DND-41 (cell line): Measurements from ENCODE around the gene PMCH.

Experiments
- ATAC-seq: fragments of 200-7000 bp; cut with Tn5 transposase; 3 replicates; pipeline ENCODE4 v1.9.1; 2021; ENCODE audit warnings: low read depth; ENCODE audit not compliant: insufficient read depth
- DNase-seq: peaks from one replicate; pipeline ENCODE4 v3.0.0-alpha.2; 2020
- H2AFZ ChIP-seq: 2 replicates; pipeline ENCODE4 v1.6.0; 2012; ENCODE audit warnings: low read depth, low read length
- H3K27ac ChIP-seq: 2 replicates; pipeline ENCODE4 v1.5.1; 2012; ENCODE audit warnings: low read length, inconsistent platforms
- H3K27me3 ChIP-seq: fragments of 200-600 bp; sonication (generic); 2 replicates; pipeline ENCODE4 v1.6.0; 2012; ENCODE audit warnings: low read length, mild to moderate bottlenecking, inconsistent platforms; ENCODE audit not compliant: insufficient read depth, poor library complexity
- H3K36me3 ChIP-seq: 2 replicates; pipeline ENCODE4 v1.5.1; 2012; ENCODE audit warnings: low read length, inconsistent platforms; ENCODE audit not compliant: insufficient read depth
- H3K4me1 ChIP-seq: 2 replicates; pipeline ENCODE4 v1.5.1; 2012; ENCODE audit warnings: mild to moderate bottlenecking, low read length; ENCODE audit not compliant: insufficient read depth
- H3K4me2 ChIP-seq: 2 replicates; pipeline ENCODE4 v1.6.0; 2012; ENCODE audit warnings: mild to moderate bottlenecking, moderate library complexity, low read length, inconsistent platforms; ENCODE audit not compliant: insufficient read depth
- H3K4me3 ChIP-seq, 2 experiments: fragments of 200-600 bp in 1 of 2; shearing (Covaris generic) in 1 of 2; 2 replicates each; pipeline ENCODE4 v1.5.1; 2012 to 2016; ENCODE audit warnings: inconsistent platforms in 2 of 2, low read length in 2 of 2, mild to moderate bottlenecking in 2 of 2, low read depth in 1 of 2, moderate library complexity in 1 of 2
- H3K79me2 ChIP-seq: 2 replicates; pipeline ENCODE4 v1.6.0; 2012; ENCODE audit warnings: low read length, inconsistent platforms; ENCODE audit not compliant: insufficient read depth
- H3K9ac ChIP-seq: 2 replicates; pipeline ENCODE4 v1.6.0; 2012; ENCODE audit warnings: low read depth, mild to moderate bottlenecking, inconsistent platforms, low read length, moderate library complexity
- H3K9me3 ChIP-seq: 2 replicates; pipeline ENCODE4 v1.5.1; 2012; ENCODE audit warnings: low read length, moderate library complexity, mild to moderate bottlenecking, inconsistent platforms; ENCODE audit not compliant: insufficient read depth, severe bottlenecking
- H4K20me1 ChIP-seq: 2 replicates; pipeline ENCODE4 v1.6.0; 2012; ENCODE audit warnings: low read length; ENCODE audit not compliant: insufficient read depth
- EZH2 ChIP-seq: IDR thresholded peaks from 3 replicates; pipeline ENCODE4 v1.6.1; 2012; ENCODE audit warnings: borderline replicate concordance, low read depth, mild to moderate bottlenecking, moderate library complexity, low read length, inconsistent platforms; ENCODE audit not compliant: severe bottlenecking
- TF ChIP-seq, protein P1 (sequence below): IDR thresholded peaks from 2 replicates; pipeline ENCODE4 v1.5.1; 2012; ENCODE audit warnings: borderline replicate concordance, low read length, moderate library complexity, mild to moderate bottlenecking; ENCODE audit not compliant: poor library complexity, severe bottlenecking; ENCODE audit errors: extremely low read depth

Gene PMCH

DNA sequence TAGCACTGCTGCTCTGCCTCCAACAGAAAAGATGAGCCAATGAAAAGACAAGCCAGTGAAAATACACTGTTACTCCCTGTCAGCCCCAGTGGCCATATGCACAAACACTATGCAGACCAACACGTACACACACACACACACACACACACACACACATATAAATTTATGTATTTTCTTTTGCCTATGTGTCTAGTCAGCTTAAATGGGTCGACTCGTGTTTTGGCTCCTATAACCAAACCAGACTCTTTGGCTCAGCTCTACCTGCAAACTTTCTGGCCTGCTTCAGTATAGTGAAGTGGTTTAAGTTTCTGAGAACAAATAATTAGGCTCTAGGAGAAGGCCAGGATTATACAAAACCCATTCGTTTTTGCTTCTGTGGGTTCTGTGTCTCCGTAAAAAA is 30.3 kb upstream of the PMCH start:
- H3K4me1 ChIP-seq = no peaks in the 10 kb centered on the region
- no peaks in the 10 kb centered on the region for H3K27me3 ChIP-seq
- H2AFZ ChIP-seq = no peak overlapping the region
- no peak for DNase-seq
- TF ChIP-seq, protein P1, sequence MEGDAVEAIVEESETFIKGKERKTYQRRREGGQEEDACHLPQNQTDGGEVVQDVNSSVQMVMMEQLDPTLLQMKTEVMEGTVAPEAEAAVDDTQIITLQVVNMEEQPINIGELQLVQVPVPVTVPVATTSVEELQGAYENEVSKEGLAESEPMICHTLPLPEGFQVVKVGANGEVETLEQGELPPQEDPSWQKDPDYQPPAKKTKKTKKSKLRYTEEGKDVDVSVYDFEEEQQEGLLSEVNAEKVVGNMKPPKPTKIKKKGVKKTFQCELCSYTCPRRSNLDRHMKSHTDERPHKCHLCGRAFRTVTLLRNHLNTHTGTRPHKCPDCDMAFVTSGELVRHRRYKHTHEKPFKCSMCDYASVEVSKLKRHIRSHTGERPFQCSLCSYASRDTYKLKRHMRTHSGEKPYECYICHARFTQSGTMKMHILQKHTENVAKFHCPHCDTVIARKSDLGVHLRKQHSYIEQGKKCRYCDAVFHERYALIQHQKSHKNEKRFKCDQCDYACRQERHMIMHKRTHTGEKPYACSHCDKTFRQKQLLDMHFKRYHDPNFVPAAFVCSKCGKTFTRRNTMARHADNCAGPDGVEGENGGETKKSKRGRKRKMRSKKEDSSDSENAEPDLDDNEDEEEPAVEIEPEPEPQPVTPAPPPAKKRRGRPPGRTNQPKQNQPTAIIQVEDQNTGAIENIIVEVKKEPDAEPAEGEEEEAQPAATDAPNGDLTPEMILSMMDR = no peak
- no peak for TF ChIP-seq EZH2
- no peak overlapping the region for H3K27ac ChIP-seq
- H3K36me3 ChIP-seq = no peaks in the 10 kb centered on the region
- no peak overlapping the region for H3K4me2 ChIP-seq
- ATAC-seq = no peak
- no peak overlapping the region for H3K9ac ChIP-seq
- no peaks in the 10 kb centered on the region for H4K20me1 ChIP-seq
- H3K4me3 ChIP-seq = no peak overlapping the region
- no peaks in the 10 kb centered on the region for H3K79me2 ChIP-seq
- no peaks in the 10 kb centered on the region for H3K9me3 ChIP-seq

DNA sequence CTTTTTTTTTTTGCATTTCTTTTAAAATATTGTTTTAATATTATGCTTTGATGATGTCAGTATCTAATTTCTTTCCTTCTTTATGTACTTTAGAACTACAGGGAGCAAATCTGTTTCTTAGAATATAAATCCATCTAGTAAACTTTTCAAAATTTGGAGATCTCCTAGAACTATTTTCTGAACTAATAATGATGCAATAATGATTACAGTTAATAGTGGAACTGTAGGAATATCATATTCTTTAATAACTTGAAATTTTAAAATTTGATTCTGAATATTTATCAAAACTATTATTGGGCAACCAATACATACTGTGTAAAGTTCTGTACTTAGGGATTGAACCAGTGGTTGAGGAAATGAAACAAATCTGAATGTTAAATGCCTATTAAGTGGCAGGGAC is 23.1 kb upstream of the PMCH start:
- TF ChIP-seq, protein P1 = no peak
- TF ChIP-seq EZH2 = no peak
- Histone ChIP-seq H3K79me2 (no peaks in the 10 kb centered on the region), H3K4me3 (no peak overlapping the region), H3K27me3 (no peaks in the 10 kb centered on the region), H3K27ac (no peak overlapping the region), H3K4me1 (no peaks in the 10 kb centered on the region), H3K4me2 (no peak overlapping the region), H3K9ac (no peak overlapping the region), H2AFZ (no peak overlapping the region), H3K36me3 (no peaks in the 10 kb centered on the region), H3K9me3 (no peaks in the 10 kb centered on the region), H4K20me1 (no peaks in the 10 kb centered on the region)
- no peak for ATAC-seq
- no peak for DNase-seq

DNA sequence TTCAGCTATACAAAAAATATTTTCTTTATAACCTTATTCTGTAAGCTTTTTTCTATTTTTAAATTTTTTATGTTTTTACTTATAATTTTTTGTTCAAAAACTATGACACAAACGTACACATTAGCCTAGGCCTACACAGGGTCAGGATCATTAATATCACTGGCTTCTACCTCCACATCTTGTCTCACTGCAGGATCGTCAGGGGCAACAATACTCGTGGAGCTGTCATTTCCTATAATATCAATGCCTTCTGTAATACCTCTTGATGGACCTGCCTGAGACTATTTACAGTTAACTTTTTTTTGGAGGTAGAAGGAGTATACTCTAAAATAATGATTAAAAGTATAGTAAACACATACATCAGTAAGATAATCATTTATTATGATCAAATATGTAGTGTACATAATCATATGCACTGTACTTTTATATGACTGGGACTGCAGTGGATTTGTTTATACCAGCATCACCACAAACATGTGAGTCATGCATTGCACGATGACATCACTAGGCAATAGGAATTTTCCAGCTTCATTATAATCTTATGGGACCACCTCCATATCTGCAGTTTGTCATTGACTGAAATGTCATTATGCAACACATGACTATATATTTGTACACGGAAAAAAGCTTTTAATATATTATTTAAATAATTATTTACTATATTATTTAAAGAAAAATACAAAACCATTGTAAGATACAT is 18.5 kb upstream of the PMCH start:
- no peak for DNase-seq
- Histone ChIP-seq H3K9ac (no peak overlapping the region), H3K4me2 (no peak overlapping the region), H3K4me1 (no peaks in the 10 kb centered on the region), H4K20me1 (no peaks in the 10 kb centered on the region), H3K36me3 (no peaks in the 10 kb centered on the region), H3K4me3 (no peak overlapping the region), H3K27ac (no peak overlapping the region), H3K27me3 (no peaks in the 10 kb centered on the region), H3K79me2 (no peaks in the 10 kb centered on the region), H2AFZ (no peak overlapping the region), H3K9me3 (no peaks in the 10 kb centered on the region)
- TF ChIP-seq EZH2 = no peak
- TF ChIP-seq, protein P1 = no peak
- ATAC-seq = no peak
